ENCODE results near the gene ACACA.

ACACA gene

DNA sequence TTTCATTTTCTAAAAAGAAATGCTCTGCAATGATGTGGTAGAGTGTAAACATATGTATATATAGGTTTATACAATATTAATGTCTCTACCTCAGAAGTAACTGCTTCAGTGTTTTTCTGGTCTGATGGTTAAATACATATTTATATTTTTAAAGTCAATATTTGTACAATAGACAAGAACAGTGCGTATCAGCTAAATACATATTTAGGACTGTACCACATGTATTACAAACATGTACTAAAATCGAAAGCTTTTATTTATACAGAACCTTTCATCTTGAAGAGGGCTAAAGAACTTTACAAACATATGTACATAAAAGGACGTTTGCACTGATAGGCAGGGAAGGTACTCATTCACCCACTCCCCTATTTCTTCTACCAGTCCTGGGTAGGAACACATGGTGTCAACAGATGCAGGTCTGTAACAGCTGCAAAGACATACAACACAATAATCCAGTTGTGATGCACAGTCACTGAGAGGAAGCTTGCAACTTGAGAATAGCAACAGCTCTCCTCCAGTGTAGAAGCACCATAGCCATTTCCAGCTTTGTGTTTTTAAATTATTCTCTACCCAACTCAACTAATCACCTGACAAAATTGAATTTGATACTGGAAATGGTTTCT is 237.8 kb downstream of the ACACA start:
- no peaks in the 10 kb centered on the region for H3K36me3 ChIP-seq
- intact Hi-C loops (cut with DNase I; ENCODE audit: low total_unique reads) = no loop called here
- H3K27me3 ChIP-seq = no peaks in the 10 kb centered on the region
- H3K27ac ChIP-seq = no peak overlapping the region
- no peaks in the 10 kb centered on the region for H3K9me3 ChIP-seq
- no peak for DNase-seq
- no peaks in the 10 kb centered on the region for H3K4me1 ChIP-seq
- H3K4me3 ChIP-seq = no peak overlapping the region
- TF ChIP-seq, protein P1, sequence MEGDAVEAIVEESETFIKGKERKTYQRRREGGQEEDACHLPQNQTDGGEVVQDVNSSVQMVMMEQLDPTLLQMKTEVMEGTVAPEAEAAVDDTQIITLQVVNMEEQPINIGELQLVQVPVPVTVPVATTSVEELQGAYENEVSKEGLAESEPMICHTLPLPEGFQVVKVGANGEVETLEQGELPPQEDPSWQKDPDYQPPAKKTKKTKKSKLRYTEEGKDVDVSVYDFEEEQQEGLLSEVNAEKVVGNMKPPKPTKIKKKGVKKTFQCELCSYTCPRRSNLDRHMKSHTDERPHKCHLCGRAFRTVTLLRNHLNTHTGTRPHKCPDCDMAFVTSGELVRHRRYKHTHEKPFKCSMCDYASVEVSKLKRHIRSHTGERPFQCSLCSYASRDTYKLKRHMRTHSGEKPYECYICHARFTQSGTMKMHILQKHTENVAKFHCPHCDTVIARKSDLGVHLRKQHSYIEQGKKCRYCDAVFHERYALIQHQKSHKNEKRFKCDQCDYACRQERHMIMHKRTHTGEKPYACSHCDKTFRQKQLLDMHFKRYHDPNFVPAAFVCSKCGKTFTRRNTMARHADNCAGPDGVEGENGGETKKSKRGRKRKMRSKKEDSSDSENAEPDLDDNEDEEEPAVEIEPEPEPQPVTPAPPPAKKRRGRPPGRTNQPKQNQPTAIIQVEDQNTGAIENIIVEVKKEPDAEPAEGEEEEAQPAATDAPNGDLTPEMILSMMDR (IDR thresholded peaks at IDR 0.05) = no peak

DNA sequence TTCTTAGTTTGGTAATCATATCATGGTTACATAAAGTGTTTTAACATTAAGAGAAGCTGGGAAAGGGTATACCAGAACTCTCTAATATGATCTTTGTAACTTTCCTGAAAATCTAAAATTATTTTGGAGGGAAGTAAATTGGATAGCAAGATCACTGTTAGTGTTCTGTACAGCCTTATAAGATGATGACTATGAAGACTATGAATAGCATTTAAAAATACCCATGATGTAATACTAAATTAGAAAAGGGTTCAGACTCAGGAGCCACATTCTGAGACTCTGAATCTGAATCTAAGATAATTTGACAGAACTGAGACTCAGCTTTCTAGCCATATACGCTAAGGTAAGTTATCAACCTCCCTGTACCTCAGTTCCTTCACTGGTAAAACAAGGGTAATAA is 238.9 kb downstream of the ACACA start:
- intact Hi-C loops (cut with DNase I; ENCODE audit: low total_unique reads) = no loop called here
- Histone ChIP-seq H3K27ac (no peak overlapping the region), H3K9me3 (no peaks in the 10 kb centered on the region), H3K27me3 (no peaks in the 10 kb centered on the region), H3K36me3 (no peaks in the 10 kb centered on the region), H3K4me1 (no peaks in the 10 kb centered on the region), H3K4me3 (no peak overlapping the region)
- DNase-seq = no peak
- TF ChIP-seq, protein P1 (IDR thresholded peaks at IDR 0.05) = no peak

DNA sequence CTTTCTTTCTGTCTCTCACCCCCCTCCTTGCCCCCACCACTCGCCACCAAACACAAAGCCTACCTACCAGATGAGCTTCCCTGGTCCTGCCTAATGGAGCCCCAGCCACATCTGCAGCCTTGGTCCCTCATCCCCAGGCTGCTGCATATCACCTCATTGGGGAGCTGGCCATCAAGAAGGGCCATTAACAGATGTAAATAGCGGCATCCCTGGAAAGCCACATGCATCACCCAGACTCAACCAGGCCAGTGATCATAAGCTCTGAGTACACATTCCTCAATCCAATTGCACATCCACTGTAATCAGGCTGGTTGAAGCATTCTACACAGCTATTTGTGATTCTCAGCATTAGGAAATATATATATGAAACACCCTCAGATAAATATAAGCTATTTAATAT is 242.6 kb downstream of the ACACA start:
- H3K4me1 ChIP-seq = no peaks in the 10 kb centered on the region
- no peaks in the 10 kb centered on the region for H3K9me3 ChIP-seq
- no peak for DNase-seq
- TF ChIP-seq, protein P1 (IDR thresholded peaks at IDR 0.05) = no peak
- intact Hi-C loops (cut with DNase I; ENCODE audit: low total_unique reads) = no loop called here
- H3K27ac ChIP-seq = no peak overlapping the region
- no peaks in the 10 kb centered on the region for H3K27me3 ChIP-seq
- H3K4me3 ChIP-seq = no peak overlapping the region
- peaks cover 9 to 31% (median 11%) of the 10 kb centered on the region in 3 donors for H3K36me3 ChIP-seq

DNA sequence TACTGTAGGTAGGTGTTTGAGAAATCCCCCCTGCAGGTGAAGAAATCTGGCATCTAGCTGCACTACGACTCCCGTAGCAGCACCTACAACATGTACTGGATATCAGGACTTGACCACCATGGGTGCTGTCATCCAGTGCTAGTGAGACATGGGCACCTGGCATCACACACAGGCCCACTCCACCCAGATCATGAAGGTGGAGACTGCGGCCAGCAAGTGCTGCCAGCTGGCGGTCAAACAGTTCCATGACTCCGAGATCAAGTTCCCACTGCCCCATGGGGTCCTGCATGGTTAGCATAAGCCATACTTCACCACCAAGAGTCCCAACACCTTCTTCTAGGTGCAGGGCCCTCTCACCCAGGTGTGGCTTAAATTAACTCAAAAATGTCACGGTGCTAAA is 243.8 kb downstream of the ACACA start:
- TF ChIP-seq, protein P1 (IDR thresholded peaks at IDR 0.05) = no peak
- Histone ChIP-seq H3K27me3 (no peaks in the 10 kb centered on the region), H3K4me1 (no peaks in the 10 kb centered on the region), H3K9me3 (no peaks in the 10 kb centered on the region), H3K27ac (no peak overlapping the region), H3K4me3 (no peak overlapping the region), H3K36me3 (peaks cover 17 to 40% (median 19%) of the 10 kb centered on the region in 3 donors)
- intact Hi-C loops (cut with DNase I; ENCODE audit: low total_unique reads) = no loop called here
- DNase-seq = no peak

DNA sequence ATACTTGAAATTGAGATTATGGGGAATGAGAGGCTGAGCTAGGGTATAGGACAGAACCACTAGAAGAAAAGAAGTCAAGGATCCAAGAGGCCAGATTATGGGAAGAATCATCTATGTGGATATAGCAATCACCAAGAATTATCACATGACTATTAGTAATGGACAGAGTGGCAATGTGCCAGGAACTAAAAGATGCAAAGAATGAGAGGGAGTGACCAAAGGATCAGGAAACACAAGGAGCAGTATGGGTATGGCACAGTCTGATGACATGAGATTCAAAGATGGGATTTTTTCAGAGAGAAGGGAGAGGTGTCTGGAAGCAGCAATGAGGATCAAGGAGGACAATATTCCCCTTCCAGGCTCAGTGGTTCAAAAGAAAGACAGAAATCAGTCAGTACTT is 245.7 kb downstream of the ACACA start:
- DNase-seq = no peak
- H3K36me3 ChIP-seq = peaks cover 17 to 40% (median 19%) of the 10 kb centered on the region in 3 donors
- TF ChIP-seq, protein P1 (IDR thresholded peaks at IDR 0.05) = no peak
- H3K27me3 ChIP-seq = no peaks in the 10 kb centered on the region
- no peaks in the 10 kb centered on the region for H3K4me1 ChIP-seq
- H3K4me3 ChIP-seq = no peak overlapping the region
- H3K9me3 ChIP-seq = no peaks in the 10 kb centered on the region
- intact Hi-C loops (cut with DNase I; ENCODE audit: low total_unique reads) = no loop called here
- H3K27ac ChIP-seq = no peak overlapping the region

DNA sequence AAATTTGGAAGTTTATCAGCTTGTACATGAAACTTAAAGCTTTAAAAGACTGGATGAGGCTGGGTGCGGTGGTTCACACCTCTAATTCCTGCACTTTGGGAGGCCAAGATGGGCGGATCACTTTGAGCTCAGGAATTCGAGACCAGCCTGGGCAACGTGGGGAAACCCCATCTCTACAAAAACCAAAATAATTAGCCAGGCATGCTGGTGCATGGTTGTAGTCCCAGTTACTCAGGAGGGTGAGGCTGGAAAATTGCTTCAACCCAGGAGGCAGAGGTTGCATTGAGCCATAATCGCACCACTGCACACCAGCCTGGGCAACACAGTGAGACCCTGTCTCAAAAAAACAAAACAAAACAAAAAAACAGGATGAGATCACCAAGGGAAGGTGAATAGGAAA is 248.3 kb downstream of the ACACA start:
- DNase-seq = no peak
- H3K27ac ChIP-seq = no peak overlapping the region

More for the DNA sequence above, 248.3 kb downstream of the ACACA start:
- Histone ChIP-seq H3K4me1 (no peaks in the 10 kb centered on the region), H3K36me3 (peaks cover 22 to 46% (median 24%) of the 10 kb centered on the region in 3 donors), H3K27me3 (no peaks in the 10 kb centered on the region), H3K4me3 (no peak overlapping the region), H3K9me3 (no peaks in the 10 kb centered on the region)
- intact Hi-C loops (cut with DNase I; ENCODE audit: low total_unique reads) = no loop called here
- TF ChIP-seq, protein P1 (IDR thresholded peaks at IDR 0.05) = no peak
